Naive thymus-derived CD8-positive, alpha-beta T cell (primary cell): Measurements from ENCODE around the gene FAM53A. TPM values are rescaled to one million over a fixed set of nuclear protein-coding genes. Genes with fewer than 3 reads are reported as not detected.

Experiments used
- ATAC-seq, 2 donors: fragments of 150-1000 bp; cut with Tn5 transposase in 1 of 2; sonication (Bioruptor Pico), chemical (Tn5 transposase) in 1 of 2; 1 replicate in 1 of 2; 2 replicates in 1 of 2; pipeline ENCODE4 v1.10.0; 2021; ENCODE audit warnings: mild to moderate bottlenecking in 2 of 2, moderate library complexity in 2 of 2
- POLR2A ChIA-PET: fragments of 350-600 bp; sonication (Branson Sonifier 250); formaldehyde crosslinking; loops from one replicate; lab custom pipeline; 2021; ENCODE audit warnings: antibody characterized with exemption; lab: Charles Lee
- DNase-seq, 10 donors: peaks; one replicate each; pipeline versions ENCODE4 v3.0.0 to v3.0.0-alpha.2; 2020 to 2022
- H3K27ac Mint-ChIP-seq, 10 donors: one replicate each; pipeline ENCODE4 v1.8.0; 2020 to 2022; ENCODE audit warnings: mild to moderate bottlenecking in 10 of 10, mixed read lengths in 10 of 10, moderate library complexity in 4 of 10, inconsistent platforms in 1 of 10
- H3K27me3 Mint-ChIP-seq, 5 donors: one replicate each; pipeline ENCODE4 v1.8.0; 2021 to 2022; ENCODE audit warnings: mixed read lengths in 5 of 5
- H3K36me3 Mint-ChIP-seq, 3 donors: one replicate each; pipeline ENCODE4 v1.8.0; 2020 to 2022; ENCODE audit warnings: mixed read lengths in 3 of 3, mild to moderate bottlenecking in 2 of 3, inconsistent platforms in 1 of 3
- H3K4me1 Mint-ChIP-seq, 4 donors: one replicate each; pipeline ENCODE4 v1.8.0; 2021 to 2022; ENCODE audit warnings: mixed read lengths in 4 of 4
- H3K4me3 Mint-ChIP-seq, 10 donors: one replicate each; pipeline ENCODE4 v1.8.0; 2020 to 2022; ENCODE audit warnings: mild to moderate bottlenecking in 10 of 10, mixed read lengths in 10 of 10, moderate library complexity in 6 of 10, inconsistent platforms in 1 of 10
- H3K9me3 Mint-ChIP-seq, 9 donors: one replicate each; pipeline ENCODE4 v1.8.0; 2020 to 2022; ENCODE audit warnings: mixed read lengths in 9 of 9, mild to moderate bottlenecking in 3 of 9, inconsistent platforms in 1 of 9, moderate library complexity in 1 of 9
- polyA plus RNA-seq, 3 donors: library from polyadenylated mRNA; unstranded; fragments of 300-500 nt; fragmentation: Illumina TruSeq; gene quantifications; one replicate each; pipeline ENCODE4 v1.2.3, GENCODE V29; 2021
- total RNA-seq, 8 experiments: library from RNA in 2 of 8; stranded (reverse) in 2 of 8; gene quantifications; one replicate each; pipeline ENCODE4 v1.2.3 and lab custom pipeline; 2021 to 2026

The FAM53A gene
- total and polyA plus RNA-seq, 5 experiments from 2014 or later: 0.64 to 1.7 (median 1.2) TPM

DNA sequence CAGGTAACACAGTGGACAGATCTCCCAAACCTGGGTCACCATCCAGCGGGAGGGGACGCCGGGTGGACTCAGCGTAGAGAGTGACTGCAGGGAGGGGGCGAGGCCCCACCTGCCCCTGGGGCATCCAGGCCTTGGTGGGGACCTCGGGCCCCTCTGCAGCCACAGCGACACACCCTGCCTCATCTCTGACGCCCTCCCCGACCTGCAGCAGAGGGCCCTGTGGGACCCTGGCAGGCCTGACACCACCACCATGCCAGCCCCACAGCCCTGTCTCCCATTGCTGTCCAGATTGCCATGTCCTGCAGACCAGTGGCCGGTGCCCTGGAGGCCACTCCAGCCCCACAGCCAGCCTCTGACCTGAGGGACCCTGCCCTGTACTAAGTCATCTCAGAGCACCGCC lies 45.2 kb downstream of the FAM53A start:
- no peak overlapping the region for H3K27ac Mint-ChIP-seq
- H3K27me3 Mint-ChIP-seq: peaks cover 0 to 3% (median 1%) of the 10 kb centered on the region in 5 donors
- ATAC-seq (no peak), DNase-seq (peak in 1 of 10 donors; percentile 1)
- no peaks in the 10 kb centered on the region for H3K4me1 Mint-ChIP-seq
- H3K4me3 Mint-ChIP-seq: no peak overlapping the region
- H3K9me3 Mint-ChIP-seq: no peaks in the 10 kb centered on the region
- no peaks in the 10 kb centered on the region for H3K36me3 Mint-ChIP-seq
- POLR2A ChIA-PET: no interaction called here

DNA sequence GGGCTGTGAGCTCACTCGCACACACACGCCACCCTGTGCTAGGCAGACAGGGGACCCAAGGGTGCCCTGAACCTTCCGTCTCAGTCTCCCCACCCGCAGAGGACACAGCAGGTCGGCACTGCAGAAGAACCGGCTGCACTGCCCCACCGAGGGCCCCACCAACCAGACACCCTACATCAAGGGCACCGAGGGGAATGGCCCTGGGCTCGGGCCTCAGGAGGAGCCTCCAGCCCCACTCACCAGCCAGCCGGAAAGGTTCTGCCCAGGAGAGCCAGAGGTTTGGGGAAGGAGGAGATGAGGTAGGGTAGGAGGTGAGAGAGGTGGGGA lies 45.9 kb downstream of the FAM53A start:
- POLR2A ChIA-PET: no interaction called here
- Mint-ChIP-seq H3K9me3 (no peaks in the 10 kb centered on the region), H3K4me3 (no peak overlapping the region)

DNA sequence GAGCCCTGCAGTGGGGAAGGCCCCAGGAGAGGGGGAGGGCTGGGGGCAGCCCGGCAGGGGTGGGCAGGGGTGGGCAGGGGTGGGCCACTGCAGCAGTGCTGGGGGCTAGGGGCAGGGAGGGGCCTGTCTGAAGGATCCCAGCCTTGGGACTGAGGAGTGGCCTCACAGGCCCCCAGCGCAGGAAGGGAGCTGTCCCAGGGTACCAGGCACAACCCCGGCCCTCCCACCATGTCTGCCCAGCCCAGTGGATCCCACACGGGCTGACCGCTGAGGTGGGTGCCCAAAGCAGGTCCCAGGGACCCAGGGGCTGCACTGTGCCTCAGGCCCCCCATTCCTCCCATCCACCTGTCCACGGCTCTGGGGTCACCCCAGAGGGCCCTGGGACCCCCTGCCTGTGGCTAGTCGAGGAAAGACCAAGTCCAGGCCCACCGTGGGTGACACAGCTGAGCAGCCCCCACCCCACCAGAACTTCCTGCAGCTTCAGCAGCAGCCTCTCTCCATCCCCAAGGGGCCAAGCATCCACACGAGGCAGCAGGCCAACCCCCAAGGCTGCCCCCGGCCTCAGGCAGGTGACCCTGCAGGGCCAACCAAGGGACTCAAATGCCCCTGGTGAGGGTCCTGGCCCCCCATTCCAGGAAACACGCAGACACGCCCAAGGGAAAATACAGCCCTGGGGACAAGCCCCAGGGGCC lies 46.4 kb downstream of the FAM53A start:
- Mint-ChIP-seq H3K4me3 (no peak overlapping the region), H3K36me3 (no peaks in the 10 kb centered on the region), H3K9me3 (no peaks in the 10 kb centered on the region), H3K4me1 (no peaks in the 10 kb centered on the region), H3K27me3 (peaks cover 0 to 10% (median 3%) of the 10 kb centered on the region in 5 donors), H3K27ac (no peak overlapping the region)
- POLR2A ChIA-PET: no interaction called here
- no peak for ATAC-seq
- DNase-seq: no peak

More for the DNA sequence above, 45.9 kb downstream of the FAM53A start:
- ATAC-seq (no peak), DNase-seq (no peak)
- Mint-ChIP-seq H3K27me3 (peaks cover 0 to 4% (median 3%) of the 10 kb centered on the region in 5 donors), H3K4me1 (no peaks in the 10 kb centered on the region), H3K36me3 (no peaks in the 10 kb centered on the region), H3K27ac (no peak overlapping the region)

DNA sequence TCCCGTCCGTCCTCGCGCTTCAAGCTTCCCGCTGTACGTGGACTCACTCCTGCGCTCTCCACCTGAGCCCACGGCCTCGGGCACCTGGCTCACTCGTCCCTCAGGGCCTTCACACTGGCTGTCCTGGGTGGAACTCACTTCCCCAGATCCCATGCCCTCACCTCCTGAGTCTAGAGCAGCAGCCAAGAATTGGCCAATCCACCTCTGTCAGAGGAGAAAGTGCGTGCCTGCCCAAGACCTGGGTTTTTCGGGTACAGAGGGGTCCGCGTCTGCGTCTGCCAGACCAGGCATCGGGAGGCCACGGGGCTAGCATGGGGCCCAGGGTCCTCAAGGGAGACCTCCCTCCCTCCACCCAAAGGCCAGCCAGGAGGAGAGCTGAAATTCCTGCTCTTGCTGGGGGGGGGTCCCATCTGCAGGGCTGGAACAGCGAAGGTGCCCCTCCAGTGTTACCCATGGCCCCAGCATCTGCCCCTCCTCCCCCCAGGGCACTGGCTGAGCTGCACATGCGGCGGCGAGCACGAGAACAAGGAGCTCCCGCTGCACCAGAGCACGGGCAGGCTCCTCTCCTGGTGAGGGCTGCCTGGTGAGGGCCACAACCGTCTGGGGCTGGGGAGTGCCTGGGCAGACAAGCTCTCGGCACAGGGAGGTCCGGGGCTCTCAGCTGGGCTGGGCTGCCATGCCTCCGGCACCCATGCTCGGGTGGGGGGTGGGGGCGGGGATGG lies 47.5 kb downstream of the FAM53A start:
- Mint-ChIP-seq H3K27ac (no peak overlapping the region), H3K9me3 (no peaks in the 10 kb centered on the region), H3K36me3 (no peaks in the 10 kb centered on the region), H3K4me3 (no peak overlapping the region), H3K27me3 (peaks cover under 1 to 10% (median 3%) of the 10 kb centered on the region in 5 donors), H3K4me1 (no peaks in the 10 kb centered on the region)
- POLR2A ChIA-PET: interaction anchor here (0.5 kb wide), 1 partner anchor 87 kb away, joined by 3 read pairs; no protein-coding TSS in a partner anchor
- DNase-seq: no peak
- ATAC-seq: no peak

DNA sequence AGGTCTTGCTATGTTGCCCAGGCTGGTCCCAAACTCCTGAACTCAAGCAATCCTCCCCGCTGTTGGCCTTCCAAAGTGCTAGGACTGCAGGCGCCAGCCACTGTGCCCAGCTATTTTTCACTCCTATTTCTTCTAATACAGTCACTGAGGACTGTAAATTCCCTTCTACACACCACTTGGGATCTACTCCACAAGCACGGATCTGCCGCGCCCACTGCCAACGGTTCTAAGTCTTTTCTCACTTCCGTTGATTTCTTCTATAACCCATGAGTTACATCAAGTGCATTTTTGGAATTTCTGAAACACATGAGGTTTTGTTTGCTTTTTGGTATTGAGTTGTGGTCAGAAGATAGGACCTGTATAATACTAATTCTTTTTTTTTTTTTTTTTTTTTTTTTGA lies 48.6 kb downstream of the FAM53A start:
- Mint-ChIP-seq H3K4me1 (no peaks in the 10 kb centered on the region), H3K27me3 (peaks cover 1 to 10% (median 3%) of the 10 kb centered on the region in 5 donors), H3K36me3 (no peaks in the 10 kb centered on the region), H3K9me3 (no peaks in the 10 kb centered on the region), H3K27ac (peak overlapping the region in 1 of 10 donors; percentile 34), H3K4me3 (no peak overlapping the region)
- POLR2A ChIA-PET: no interaction called here
- DNase-seq (no peak), ATAC-seq (no peak)

DNA sequence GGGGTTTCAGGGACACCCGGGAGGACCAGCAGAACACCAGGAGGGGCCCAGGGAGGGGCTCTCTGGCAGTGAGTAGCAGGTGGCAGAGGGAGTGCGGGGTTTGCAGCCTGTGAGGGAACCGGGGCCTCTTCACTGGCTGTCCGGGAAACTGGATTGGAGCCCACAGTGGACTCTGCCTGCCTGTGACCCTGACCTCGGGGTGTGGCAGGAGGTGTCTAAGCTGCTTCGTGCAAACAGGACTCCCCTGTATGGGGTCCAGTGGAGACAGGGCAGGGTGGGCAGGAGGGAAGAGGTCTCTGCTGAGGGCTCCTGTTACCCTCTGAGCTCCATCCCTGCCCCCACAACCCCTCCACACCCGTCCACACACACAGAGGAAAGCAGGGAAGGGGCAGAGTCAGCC lies 50.1 kb downstream of the FAM53A start:
- POLR2A ChIA-PET: no interaction called here
- peaks cover 0 to 1% (median 0%) of the 10 kb centered on the region in 4 donors for H3K4me1 Mint-ChIP-seq
- no peak overlapping the region for H3K4me3 Mint-ChIP-seq
- no peak for DNase-seq
- H3K27ac Mint-ChIP-seq: no peak overlapping the region
- H3K9me3 Mint-ChIP-seq: no peaks in the 10 kb centered on the region
- no peaks in the 10 kb centered on the region for H3K36me3 Mint-ChIP-seq
- peaks cover 1 to 10% (median 3%) of the 10 kb centered on the region in 5 donors for H3K27me3 Mint-ChIP-seq
- ATAC-seq: no peak

DNA sequence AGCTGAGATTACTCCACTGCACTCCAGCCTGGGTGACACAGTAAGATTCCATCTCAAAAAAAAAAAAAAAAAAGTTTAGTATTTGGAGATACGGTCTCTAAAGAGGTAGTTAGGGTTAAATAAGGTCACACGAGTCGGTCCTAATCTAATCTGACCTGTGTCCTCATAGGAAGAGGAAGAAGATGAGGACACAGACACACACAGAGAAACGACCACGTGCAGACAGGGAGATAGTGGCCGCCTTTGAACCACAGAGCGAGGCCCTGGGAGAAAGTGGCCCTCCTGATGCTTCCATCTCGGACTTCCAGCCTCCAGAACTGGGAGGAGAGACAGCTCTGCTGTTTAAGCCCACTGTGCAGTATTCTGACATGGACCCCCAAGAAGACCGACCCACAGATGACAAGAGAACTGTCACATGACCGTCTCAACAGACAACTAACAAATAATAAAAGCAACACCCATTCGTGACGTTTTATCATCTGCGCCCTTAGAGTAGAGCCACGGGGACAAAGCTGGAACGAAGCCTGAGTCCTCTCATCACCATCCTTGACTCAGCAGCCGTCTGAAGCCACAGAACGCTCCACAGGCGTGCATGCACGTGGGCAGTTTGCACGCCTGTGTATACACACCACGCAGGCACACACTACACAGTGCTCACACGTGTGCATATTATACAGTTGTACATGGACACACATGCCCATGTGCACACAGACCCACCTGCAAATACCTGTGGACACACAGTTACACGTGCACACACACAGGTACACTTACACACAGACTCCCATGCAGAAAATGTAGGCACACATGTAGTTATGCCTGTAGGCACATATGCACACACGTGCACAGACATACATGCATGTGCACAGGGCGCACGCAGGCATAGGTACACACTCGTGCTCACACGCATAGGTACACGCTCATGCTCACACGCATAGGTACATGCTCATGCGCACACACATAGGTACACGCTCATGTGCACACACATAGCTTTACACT lies 51.7 kb downstream of the FAM53A start:
- no peak overlapping the region for H3K4me3 Mint-ChIP-seq
- H3K27me3 Mint-ChIP-seq: peaks cover 1 to 10% (median 3%) of the 10 kb centered on the region in 5 donors
- POLR2A ChIA-PET: no interaction called here
- H3K36me3 Mint-ChIP-seq: no peaks in the 10 kb centered on the region
- H3K4me1 Mint-ChIP-seq: peaks cover 0 to 2% (median 0%) of the 10 kb centered on the region in 4 donors
- DNase-seq (no peak), ATAC-seq (no peak)
- peak overlapping the region in 1 of 10 donors; percentile 21 for H3K27ac Mint-ChIP-seq
- no peaks in the 10 kb centered on the region for H3K9me3 Mint-ChIP-seq

DNA sequence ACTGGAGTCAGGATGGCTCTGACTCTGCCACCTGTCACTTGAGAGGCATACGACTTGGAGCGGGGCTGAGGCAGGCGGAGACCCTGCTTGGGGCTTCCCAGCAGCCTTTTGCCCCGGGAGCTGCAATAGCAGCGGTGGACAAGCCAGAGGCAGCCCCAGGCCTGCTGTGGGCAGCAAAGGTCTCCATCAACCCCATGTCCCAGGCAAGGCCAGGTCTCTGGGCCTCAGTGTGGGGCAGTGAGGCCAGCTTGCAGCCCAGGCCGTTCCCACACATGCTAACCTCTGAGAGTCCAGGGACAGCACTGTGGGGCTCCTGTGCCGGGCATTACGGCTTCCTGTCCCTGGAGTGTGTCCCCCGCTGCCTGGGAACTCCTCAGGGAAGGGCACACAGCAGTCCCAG lies 53.0 kb downstream of the FAM53A start:
- Mint-ChIP-seq H3K27me3 (peaks cover 1 to 10% (median 3%) of the 10 kb centered on the region in 5 donors), H3K9me3 (no peaks in the 10 kb centered on the region), H3K4me1 (peaks cover 0 to 2% (median 0%) of the 10 kb centered on the region in 4 donors), H3K36me3 (no peaks in the 10 kb centered on the region), H3K27ac (no peak overlapping the region), H3K4me3 (no peak overlapping the region)
- no peak for ATAC-seq
- DNase-seq: no peak
- POLR2A ChIA-PET: interaction anchor here (0.8 kb wide), 1 partner anchor 381 kb away, joined by 3 read pairs; no protein-coding TSS in a partner anchor

DNA sequence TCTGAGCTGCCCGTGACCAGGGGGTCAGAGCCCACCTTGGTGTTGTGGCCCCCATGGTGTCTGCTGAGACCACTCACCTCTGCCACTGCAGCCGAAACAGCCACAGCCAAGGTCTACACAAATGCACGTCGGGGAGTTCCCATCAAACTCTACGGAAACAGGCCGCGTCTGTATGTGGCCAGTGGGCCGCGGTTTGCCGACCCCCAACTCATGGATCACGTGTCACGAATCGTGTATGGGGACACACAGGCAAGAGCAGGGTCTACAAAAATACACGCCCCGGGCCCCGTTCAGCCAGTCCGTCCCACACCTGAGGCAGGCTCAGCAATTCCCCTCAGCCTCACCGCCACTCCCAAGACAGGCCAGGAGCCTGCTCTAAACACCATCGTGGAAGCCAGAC lies 53.8 kb downstream of the FAM53A start:
- Mint-ChIP-seq H3K27me3 (peaks cover 0 to 10% (median 3%) of the 10 kb centered on the region in 5 donors), H3K4me3 (no peak overlapping the region), H3K36me3 (no peaks in the 10 kb centered on the region), H3K9me3 (no peaks in the 10 kb centered on the region), H3K27ac (no peak overlapping the region), H3K4me1 (peaks cover 0 to 2% (median 0%) of the 10 kb centered on the region in 4 donors)
- DNase-seq: no peak
- no peak for ATAC-seq
- POLR2A ChIA-PET: interaction anchor here (1.7 to 2.1 kb wide), 2 partner anchors 16 to 25 kb away, joined by 5 to 11 read pairs; no protein-coding TSS in a partner anchor

DNA sequence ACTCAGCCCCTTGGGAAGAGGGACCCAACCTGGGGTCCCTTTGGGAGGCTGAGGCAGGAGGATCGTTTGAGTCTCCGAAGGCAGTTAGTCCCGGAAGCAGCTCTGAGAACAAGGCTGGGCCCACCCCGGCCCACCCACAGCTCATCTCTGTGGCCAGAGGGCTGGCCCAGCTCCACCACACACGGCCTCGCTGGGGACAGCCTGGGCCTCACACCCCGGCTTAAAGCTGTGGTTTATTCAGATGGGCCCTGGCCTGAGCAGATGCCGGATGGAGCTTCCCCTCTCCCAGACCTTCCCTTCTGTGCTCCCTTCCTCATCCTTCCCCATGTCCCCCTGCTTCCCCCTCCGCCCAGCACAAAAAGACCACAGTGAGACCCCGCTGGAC lies 54.4 kb downstream of the FAM53A start:
- Mint-ChIP-seq H3K27ac (no peak overlapping the region), H3K4me3 (no peak overlapping the region), H3K36me3 (no peaks in the 10 kb centered on the region), H3K4me1 (peaks cover 0 to 2% (median 0%) of the 10 kb centered on the region in 4 donors), H3K9me3 (no peaks in the 10 kb centered on the region), H3K27me3 (peaks cover 0 to 10% (median 2%) of the 10 kb centered on the region in 5 donors)
- ATAC-seq (no peak), DNase-seq (no peak)
- POLR2A ChIA-PET: interaction anchor here (0.6 to 2.1 kb wide), 5 partner anchors 16 to 274 kb away, joined by 5 to 11 read pairs (median 5); no protein-coding TSS in a partner anchor

DNA sequence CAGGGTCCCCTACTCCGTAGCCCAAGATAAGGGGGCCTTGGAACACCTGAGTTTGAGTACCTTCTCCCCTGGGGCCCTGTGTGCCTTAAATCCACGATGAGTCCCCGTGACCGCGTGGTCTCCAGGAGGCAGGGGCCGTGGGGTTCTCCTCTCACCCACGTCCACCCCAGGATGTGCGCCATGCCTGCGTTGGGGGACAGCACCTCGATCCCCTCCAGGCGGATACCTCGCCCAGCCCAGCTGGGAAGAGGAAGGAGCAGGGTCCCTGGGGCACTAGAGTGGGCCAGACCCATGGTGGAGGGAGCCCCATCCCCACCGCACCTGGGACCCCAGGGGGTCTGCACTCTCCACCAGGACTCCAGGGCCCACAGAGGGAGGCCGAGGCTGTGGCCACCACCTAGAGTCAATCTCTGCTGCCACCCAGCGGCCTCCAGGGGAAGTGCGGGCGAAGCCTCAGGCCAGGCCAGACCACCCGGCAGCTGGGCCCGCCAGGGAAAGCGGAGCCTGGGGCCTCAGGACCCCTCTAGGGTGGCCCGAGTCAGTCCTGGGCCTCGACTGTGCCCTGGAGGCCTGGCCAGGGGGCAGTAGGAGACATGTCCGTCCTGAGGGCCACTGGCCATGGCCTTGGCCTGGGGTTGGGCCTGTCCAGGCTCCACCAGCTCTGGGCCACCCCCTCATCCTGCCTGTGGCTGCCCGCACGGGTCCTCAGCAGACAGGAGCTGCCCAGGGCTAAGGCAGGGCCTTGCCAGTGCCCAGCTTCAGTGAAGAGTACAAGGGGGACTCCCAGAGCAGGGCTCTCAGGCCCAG lies 55.0 kb downstream of the FAM53A start:
- Mint-ChIP-seq H3K27ac (peak overlapping the region in 1 of 10 donors; percentile 49), H3K4me3 (no peak overlapping the region), H3K9me3 (no peaks in the 10 kb centered on the region), H3K36me3 (no peaks in the 10 kb centered on the region), H3K27me3 (peaks cover 0 to 10% (median 2%) of the 10 kb centered on the region in 5 donors), H3K4me1 (peaks cover 0 to 2% (median 0%) of the 10 kb centered on the region in 4 donors)
- POLR2A ChIA-PET: interaction anchor here (0.6 to 2.1 kb wide), 5 partner anchors 15 to 274 kb away, joined by 5 to 11 read pairs (median 5); no protein-coding TSS in a partner anchor
- ATAC-seq: peak; percentile 64 to 95
- peak; percentile 37 to 82 (median 66) for DNase-seq
